ENCODE measurements around the gene TSPO.
"Not testable (repeated sequence)": the region's sequence is repeated elsewhere in the genome, so short reads cannot be mapped to it uniquely, and the experiment has no call there.

TSPO gene

GRCh38 chr22:43145371-43145770 lies 6.0 kb upstream of the TSPO start:
- H3K9me3 Mint-ChIP-seq; H3K36me3 Mint-ChIP-seq (ENCODE audit: low read depth); H3K4me3 Mint-ChIP-seq; H3K27me3 Mint-ChIP-seq (ENCODE audit: low read depth); H3K27ac Mint-ChIP-seq: not testable (repeated sequence)
- H3K4me1 Mint-ChIP-seq (ENCODE audit: low read depth) = peaks cover 31% of the 10 kb centered on the region

- H3K27me3 Mint-ChIP-seq (ENCODE audit: low read depth); H3K9me3 Mint-ChIP-seq; H3K27ac Mint-ChIP-seq; H3K36me3 Mint-ChIP-seq (ENCODE audit: low read depth); H3K4me3 Mint-ChIP-seq: not testable (repeated sequence)
- peaks cover 33% of the 10 kb centered on the region for H3K4me1 Mint-ChIP-seq (ENCODE audit: low read depth)
Observed at GRCh38 chr22:43146332-43146731, 5.0 kb upstream of the TSPO start.

DNA sequence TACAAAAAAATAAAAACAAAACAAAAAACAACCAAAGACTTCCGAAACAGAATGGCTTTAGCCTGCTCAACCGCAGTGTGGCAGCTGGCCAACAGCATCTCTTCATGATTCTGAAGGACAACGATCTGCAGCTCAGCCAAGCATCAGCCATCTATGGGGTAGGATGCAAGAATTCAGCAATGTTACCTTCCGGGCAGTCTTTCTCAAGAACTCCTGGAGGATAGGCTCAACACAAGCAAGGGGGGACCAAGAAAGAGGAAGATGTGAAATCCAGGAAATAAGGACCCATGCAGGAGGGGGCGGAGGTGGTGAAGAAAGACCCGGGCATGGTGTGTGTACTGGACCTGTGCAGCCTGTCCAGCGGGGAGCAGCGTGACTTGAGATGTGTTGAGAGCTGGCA lies 3.5 kb upstream of the TSPO start:
- H3K9me3 Mint-ChIP-seq = no peaks in the 10 kb centered on the region
- H3K4me1 Mint-ChIP-seq (ENCODE audit: low read depth) = peaks cover 29% of the 10 kb centered on the region
- peak overlapping the region; percentile 75 for H3K4me3 Mint-ChIP-seq
- H3K27ac Mint-ChIP-seq = peak overlapping the region; percentile 63
- H3K36me3 Mint-ChIP-seq (ENCODE audit: low read depth) = no peaks in the 10 kb centered on the region
- H3K27me3 Mint-ChIP-seq (ENCODE audit: low read depth) = no peaks in the 10 kb centered on the region

- H3K36me3 Mint-ChIP-seq (ENCODE audit: low read depth) = no peaks in the 10 kb centered on the region
- H3K27ac Mint-ChIP-seq = peak overlapping the region; percentile 63
- H3K4me1 Mint-ChIP-seq (ENCODE audit: low read depth) = peaks cover 28% of the 10 kb centered on the region
- peak overlapping the region; percentile 5 for H3K4me3 Mint-ChIP-seq
- H3K9me3 Mint-ChIP-seq = no peaks in the 10 kb centered on the region
- no peaks in the 10 kb centered on the region for H3K27me3 Mint-ChIP-seq (ENCODE audit: low read depth)
Observed at GRCh38 chr22:43148581-43148980, 2.8 kb upstream of the TSPO start.

- Mint-ChIP-seq H3K4me3 (peak overlapping the region; percentile 96), H3K4me1 (ENCODE audit: low read depth) (peaks cover 25% of the 10 kb centered on the region), H3K36me3 (ENCODE audit: low read depth) (no peaks in the 10 kb centered on the region), H3K27me3 (ENCODE audit: low read depth) (no peaks in the 10 kb centered on the region), H3K9me3 (no peaks in the 10 kb centered on the region), H3K27ac (peak overlapping the region; percentile 89)
Observed at GRCh38 chr22:43150731-43151206, 590 bp upstream of the TSPO start.

DNA sequence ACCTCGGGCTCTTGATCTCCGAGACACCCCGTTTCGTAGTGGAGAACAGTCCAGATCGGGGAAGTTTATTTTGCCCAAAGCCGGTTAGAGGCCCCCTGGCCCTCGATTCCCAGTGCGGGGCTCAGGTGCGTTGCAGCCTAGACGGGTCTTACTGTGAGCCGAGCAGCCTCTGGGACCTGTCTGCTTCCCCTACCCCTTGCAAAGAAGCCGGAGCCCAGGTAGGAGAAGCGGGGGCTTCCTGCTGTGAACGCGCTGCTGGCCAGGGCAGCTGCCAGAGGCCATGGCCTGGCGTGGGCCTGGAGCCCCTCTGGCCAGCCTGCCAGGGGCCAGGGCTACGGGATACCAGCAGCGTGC lies 621 bp downstream of the TSPO start:
- Mint-ChIP-seq H3K36me3 (ENCODE audit: low read depth) (no peaks in the 10 kb centered on the region), H3K27me3 (ENCODE audit: low read depth) (no peaks in the 10 kb centered on the region), H3K27ac (peak overlapping the region; percentile 68), H3K4me3 (peak overlapping the region; percentile 93), H3K4me1 (ENCODE audit: low read depth) (peaks cover 26% of the 10 kb centered on the region), H3K9me3 (no peaks in the 10 kb centered on the region)

DNA sequence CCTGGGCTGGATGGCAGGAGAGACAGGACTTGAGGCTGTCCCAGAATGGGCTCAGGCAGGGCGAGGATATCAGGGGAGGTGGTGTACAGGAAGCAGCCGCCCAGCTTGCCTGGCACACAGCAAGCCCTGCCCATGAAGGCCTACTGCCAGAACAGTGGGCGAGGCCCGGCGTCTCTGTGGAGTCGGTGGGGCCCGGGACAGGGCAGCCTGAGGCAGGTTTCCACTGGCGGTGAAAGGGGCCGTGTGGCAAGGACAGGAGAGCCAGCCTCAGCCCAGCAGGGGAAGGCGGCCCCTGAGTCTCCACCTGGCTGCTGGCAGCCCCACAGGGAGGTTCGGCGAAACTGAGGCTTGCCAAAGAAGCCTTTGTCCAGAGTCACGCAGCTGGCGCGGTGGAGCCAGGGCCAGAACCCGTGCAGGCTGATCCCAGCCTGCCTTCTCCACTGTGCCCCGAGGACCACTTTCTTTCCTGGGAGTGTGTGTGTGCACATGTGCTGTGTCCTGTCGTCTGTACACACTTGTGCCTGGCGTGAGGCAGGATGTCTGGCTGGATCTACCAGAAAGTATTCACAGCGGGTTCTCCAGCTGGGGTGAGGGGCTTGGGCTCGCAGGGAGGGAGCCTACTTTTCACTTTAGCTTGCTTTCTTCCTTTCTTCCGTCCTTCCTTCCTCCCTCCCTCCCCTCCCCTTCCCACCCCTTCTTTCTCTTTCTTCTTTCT lies 1.2 kb downstream of the TSPO start:
- Mint-ChIP-seq H3K36me3 (ENCODE audit: low read depth) (no peaks in the 10 kb centered on the region), H3K27me3 (ENCODE audit: low read depth) (no peaks in the 10 kb centered on the region), H3K27ac (peak overlapping the region; percentile 83), H3K4me3 (peak overlapping the region; percentile 93), H3K4me1 (ENCODE audit: low read depth) (peaks cover 23% of the 10 kb centered on the region), H3K9me3 (no peaks in the 10 kb centered on the region)

- H3K36me3 Mint-ChIP-seq (ENCODE audit: low read depth) = no peaks in the 10 kb centered on the region
- peak overlapping the region; percentile 21 for H3K4me3 Mint-ChIP-seq
- no peaks in the 10 kb centered on the region for H3K9me3 Mint-ChIP-seq
- H3K27me3 Mint-ChIP-seq (ENCODE audit: low read depth) = no peaks in the 10 kb centered on the region
- H3K27ac Mint-ChIP-seq = no peak overlapping the region
- peaks cover 15% of the 10 kb centered on the region for H3K4me1 Mint-ChIP-seq (ENCODE audit: low read depth)
Observed at GRCh38 chr22:43153899-43154298, 2.5 kb downstream of the TSPO start.

- Mint-ChIP-seq H3K27ac (no peak overlapping the region), H3K36me3 (ENCODE audit: low read depth) (no peaks in the 10 kb centered on the region), H3K9me3 (no peaks in the 10 kb centered on the region), H3K27me3 (ENCODE audit: low read depth) (no peaks in the 10 kb centered on the region), H3K4me1 (ENCODE audit: low read depth) (peaks cover 13% of the 10 kb centered on the region), H3K4me3 (no peak overlapping the region)
Observed at GRCh38 chr22:43154887-43155536, 3.7 kb downstream of the TSPO start.

DNA sequence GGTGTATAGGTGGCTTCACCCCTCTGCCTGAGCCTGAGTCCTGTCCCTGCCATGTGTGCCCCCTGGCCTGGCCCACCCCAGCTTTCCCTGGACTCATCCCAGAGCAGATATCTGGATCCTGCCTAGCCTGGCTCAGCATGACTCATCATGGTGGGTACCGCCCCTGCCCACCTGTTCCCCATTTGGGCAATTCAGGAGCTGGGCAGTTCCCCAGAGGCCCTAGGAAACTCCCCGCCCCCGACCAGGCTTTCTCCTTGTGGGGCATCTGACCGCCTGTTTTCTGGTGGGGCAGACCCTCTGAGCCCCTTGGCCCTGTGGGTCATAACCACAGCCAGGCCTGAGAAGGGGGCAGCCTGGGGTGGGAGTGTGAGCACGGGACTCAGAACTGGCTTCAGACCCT lies 4.4 kb downstream of the TSPO start:
- Mint-ChIP-seq H3K27ac (no peak overlapping the region), H3K4me1 (ENCODE audit: low read depth) (peaks cover 11% of the 10 kb centered on the region), H3K36me3 (ENCODE audit: low read depth) (no peaks in the 10 kb centered on the region), H3K27me3 (ENCODE audit: low read depth) (no peaks in the 10 kb centered on the region), H3K9me3 (no peaks in the 10 kb centered on the region), H3K4me3 (no peak overlapping the region)

- Mint-ChIP-seq H3K27ac (no peak overlapping the region), H3K36me3 (ENCODE audit: low read depth) (no peaks in the 10 kb centered on the region), H3K27me3 (ENCODE audit: low read depth) (no peaks in the 10 kb centered on the region), H3K4me1 (ENCODE audit: low read depth) (peaks cover 7% of the 10 kb centered on the region), H3K9me3 (no peaks in the 10 kb centered on the region), H3K4me3 (no peak overlapping the region)
Observed at GRCh38 chr22:43156413-43156812, 5.1 kb downstream of the TSPO start.

- no peak overlapping the region for H3K4me3 Mint-ChIP-seq
- no peak overlapping the region for H3K27ac Mint-ChIP-seq
- H3K36me3 Mint-ChIP-seq (ENCODE audit: low read depth) = peaks cover 2% of the 10 kb centered on the region
- H3K27me3 Mint-ChIP-seq (ENCODE audit: low read depth) = no peaks in the 10 kb centered on the region
- no peaks in the 10 kb centered on the region for H3K9me3 Mint-ChIP-seq
- H3K4me1 Mint-ChIP-seq (ENCODE audit: low read depth) = peaks cover 5% of the 10 kb centered on the region
Observed at GRCh38 chr22:43157874-43158546, 6.7 kb downstream of the TSPO start.

DNA sequence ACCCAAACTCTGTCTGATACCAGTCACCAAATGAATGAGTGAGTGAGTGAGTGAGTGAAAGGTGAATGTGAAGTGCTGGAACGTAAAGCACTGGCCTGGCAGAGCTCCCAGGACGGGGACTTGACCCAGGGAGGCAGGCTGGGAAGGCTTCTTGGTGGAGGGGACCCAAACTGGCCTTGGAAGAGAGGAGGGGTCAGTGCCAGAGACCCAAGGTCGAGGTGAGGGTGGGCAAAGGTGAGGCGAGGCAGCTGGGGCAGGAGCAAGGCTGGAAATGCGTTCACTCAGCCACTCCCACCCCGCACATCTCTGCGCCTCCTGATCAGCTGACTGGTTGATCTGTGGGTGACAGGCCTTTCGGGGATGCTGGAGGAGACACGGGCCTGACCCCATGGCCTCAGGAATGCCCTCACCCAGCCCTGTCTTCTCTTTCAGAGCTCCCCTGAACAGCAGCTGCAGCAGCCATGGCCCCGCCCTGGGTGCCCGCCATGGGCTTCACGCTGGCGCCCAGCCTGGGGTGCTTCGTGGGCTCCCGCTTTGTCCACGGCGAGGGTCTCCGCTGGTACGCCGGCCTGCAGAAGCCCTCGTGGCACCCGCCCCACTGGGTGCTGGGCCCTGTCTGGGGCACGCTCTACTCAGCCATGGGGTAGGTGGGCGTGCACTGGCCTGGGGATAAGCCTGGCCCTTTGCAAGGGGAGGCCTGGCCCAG lies 7.6 kb downstream of the TSPO start:
- Mint-ChIP-seq H3K36me3 (ENCODE audit: low read depth) (peaks cover 4% of the 10 kb centered on the region), H3K27me3 (ENCODE audit: low read depth) (no peaks in the 10 kb centered on the region), H3K27ac (no peak overlapping the region), H3K9me3 (no peaks in the 10 kb centered on the region), H3K4me1 (ENCODE audit: low read depth) (peaks cover 5% of the 10 kb centered on the region), H3K4me3 (no peak overlapping the region)

DNA sequence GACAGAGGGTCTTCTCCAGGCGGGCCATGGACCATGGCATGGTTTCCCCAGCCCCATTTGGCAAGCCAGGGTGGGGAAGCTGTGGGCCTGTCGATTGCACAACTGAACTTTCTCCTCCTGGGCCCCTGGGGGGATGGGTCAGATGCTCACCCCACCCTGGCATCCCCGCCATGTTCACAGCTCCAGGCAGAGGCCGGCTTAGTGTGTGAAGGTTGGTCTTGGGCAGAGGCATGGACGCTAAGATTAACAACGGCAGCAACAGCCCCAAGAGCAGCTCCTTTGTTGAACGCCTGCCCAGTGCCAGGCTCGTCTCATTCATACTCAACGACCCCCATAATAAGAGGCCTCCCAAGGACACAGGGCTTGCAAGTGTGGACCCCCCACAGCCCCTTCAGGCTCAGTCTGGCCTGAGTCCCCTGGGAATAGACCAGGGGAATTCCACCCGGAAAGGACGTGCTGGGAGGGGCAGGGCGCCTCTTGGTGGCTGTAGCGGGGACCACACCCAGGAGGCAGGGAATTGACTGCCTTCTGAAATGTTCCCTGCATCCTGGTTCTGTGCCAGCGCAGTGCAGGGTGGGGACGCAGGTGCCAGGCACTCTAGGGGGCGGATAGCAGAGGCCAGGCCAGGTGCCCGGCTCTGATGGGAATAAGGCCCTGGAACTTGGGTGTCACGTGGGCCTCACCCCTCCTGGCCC lies 8.3 kb downstream of the TSPO start:
- H3K9me3 Mint-ChIP-seq = no peaks in the 10 kb centered on the region
- peaks cover 6% of the 10 kb centered on the region for H3K4me1 Mint-ChIP-seq (ENCODE audit: low read depth)
- H3K27me3 Mint-ChIP-seq (ENCODE audit: low read depth) = no peaks in the 10 kb centered on the region
- no peak overlapping the region for H3K27ac Mint-ChIP-seq
- H3K36me3 Mint-ChIP-seq (ENCODE audit: low read depth) = peaks cover 7% of the 10 kb centered on the region
- H3K4me3 Mint-ChIP-seq = no peak overlapping the region

All from T-helper 1 cell treated with Interleukin-12 subunit alpha and Interleukin-12 subunit beta and Interleukin-4 antibody, amounts not matched to agents 30 μg/mL and 1 μg/mL, for 36 hours (primary cell).